HL-60 (cell line): ENCODE data around the gene RBMS3.

Experiments used
- DNase-seq, 2 experiments: peaks; one replicate each; pipeline ENCODE4 v3.0.0-alpha.2; 2010 to 2020; ENCODE audit warnings: low read depth in 1 of 2, low spot score in 1 of 2
- H3K27ac ChIP-seq: fragments of 250-450 bp; sonication (Bioruptor Pico); replicated peaks from 2 replicates; pipeline ENCODE4 v1.5.1; 2020; ENCODE audit warnings: mild to moderate bottlenecking, moderate library complexity
- H3K27me3 ChIP-seq: fragments of 250-450 bp; sonication (Bioruptor Pico); 2 replicates; pipeline ENCODE4 v1.5.1; 2021; ENCODE audit warnings: mild to moderate bottlenecking, moderate library complexity; ENCODE audit not compliant: insufficient read depth, poor library complexity, severe bottlenecking
- H3K4me3 ChIP-seq: replicated peaks from 2 replicates; pipeline ENCODE4 v1.5.1; 2011; ENCODE audit warnings: mild to moderate bottlenecking, control low read depth, low read length; ENCODE audit not compliant: insufficient read depth
- GABPA ChIP-seq: IDR thresholded peaks from 2 replicates; pipeline ENCODE4 v1.6.1; 2012; ENCODE audit warnings: low read depth
- POLR2AphosphoS5 ChIP-seq: IDR thresholded peaks from 2 replicates; pipeline ENCODE4 v1.6.1; 2012; ENCODE audit warnings: low read depth
- SPI1 ChIP-seq: IDR thresholded peaks from 2 replicates; pipeline ENCODE4 v1.6.1; 2012; ENCODE audit warnings: low read depth, mild to moderate bottlenecking, borderline replicate concordance
- TF ChIP-seq, protein P1 (sequence below): IDR thresholded peaks from one replicate; pipeline ENCODE4 v1.5.1; 2011; ENCODE audit warnings: low read length, control low read depth, inconsistent platforms; ENCODE audit not compliant: insufficient read depth
- TF ChIP-seq, protein P2 (sequence below): IDR thresholded peaks from 2 replicates; pipeline ENCODE4 v1.6.1; 2012; ENCODE audit warnings: low read depth; ENCODE audit not compliant: insufficient replicate concordance

The RBMS3 gene

GRCh38 chr3:29870136-29870535 lies 589.3 kb downstream of the RBMS3 start:
- no peak overlapping the region for H3K4me3 ChIP-seq
- no peak for DNase-seq
- H3K27ac ChIP-seq = no peak overlapping the region
- H3K27me3 ChIP-seq = no peaks in the 10 kb centered on the region
- no peak for TF ChIP-seq GABPA
- TF ChIP-seq POLR2AphosphoS5 = no peak
- no peak for TF ChIP-seq SPI1
- TF ChIP-seq, protein P1, sequence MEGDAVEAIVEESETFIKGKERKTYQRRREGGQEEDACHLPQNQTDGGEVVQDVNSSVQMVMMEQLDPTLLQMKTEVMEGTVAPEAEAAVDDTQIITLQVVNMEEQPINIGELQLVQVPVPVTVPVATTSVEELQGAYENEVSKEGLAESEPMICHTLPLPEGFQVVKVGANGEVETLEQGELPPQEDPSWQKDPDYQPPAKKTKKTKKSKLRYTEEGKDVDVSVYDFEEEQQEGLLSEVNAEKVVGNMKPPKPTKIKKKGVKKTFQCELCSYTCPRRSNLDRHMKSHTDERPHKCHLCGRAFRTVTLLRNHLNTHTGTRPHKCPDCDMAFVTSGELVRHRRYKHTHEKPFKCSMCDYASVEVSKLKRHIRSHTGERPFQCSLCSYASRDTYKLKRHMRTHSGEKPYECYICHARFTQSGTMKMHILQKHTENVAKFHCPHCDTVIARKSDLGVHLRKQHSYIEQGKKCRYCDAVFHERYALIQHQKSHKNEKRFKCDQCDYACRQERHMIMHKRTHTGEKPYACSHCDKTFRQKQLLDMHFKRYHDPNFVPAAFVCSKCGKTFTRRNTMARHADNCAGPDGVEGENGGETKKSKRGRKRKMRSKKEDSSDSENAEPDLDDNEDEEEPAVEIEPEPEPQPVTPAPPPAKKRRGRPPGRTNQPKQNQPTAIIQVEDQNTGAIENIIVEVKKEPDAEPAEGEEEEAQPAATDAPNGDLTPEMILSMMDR = no peak
- TF ChIP-seq, protein P2, sequence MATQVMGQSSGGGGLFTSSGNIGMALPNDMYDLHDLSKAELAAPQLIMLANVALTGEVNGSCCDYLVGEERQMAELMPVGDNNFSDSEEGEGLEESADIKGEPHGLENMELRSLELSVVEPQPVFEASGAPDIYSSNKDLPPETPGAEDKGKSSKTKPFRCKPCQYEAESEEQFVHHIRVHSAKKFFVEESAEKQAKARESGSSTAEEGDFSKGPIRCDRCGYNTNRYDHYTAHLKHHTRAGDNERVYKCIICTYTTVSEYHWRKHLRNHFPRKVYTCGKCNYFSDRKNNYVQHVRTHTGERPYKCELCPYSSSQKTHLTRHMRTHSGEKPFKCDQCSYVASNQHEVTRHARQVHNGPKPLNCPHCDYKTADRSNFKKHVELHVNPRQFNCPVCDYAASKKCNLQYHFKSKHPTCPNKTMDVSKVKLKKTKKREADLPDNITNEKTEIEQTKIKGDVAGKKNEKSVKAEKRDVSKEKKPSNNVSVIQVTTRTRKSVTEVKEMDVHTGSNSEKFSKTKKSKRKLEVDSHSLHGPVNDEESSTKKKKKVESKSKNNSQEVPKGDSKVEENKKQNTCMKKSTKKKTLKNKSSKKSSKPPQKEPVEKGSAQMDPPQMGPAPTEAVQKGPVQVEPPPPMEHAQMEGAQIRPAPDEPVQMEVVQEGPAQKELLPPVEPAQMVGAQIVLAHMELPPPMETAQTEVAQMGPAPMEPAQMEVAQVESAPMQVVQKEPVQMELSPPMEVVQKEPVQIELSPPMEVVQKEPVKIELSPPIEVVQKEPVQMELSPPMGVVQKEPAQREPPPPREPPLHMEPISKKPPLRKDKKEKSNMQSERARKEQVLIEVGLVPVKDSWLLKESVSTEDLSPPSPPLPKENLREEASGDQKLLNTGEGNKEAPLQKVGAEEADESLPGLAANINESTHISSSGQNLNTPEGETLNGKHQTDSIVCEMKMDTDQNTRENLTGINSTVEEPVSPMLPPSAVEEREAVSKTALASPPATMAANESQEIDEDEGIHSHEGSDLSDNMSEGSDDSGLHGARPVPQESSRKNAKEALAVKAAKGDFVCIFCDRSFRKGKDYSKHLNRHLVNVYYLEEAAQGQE = no peak

- DNase-seq = no peak
- no peak for TF ChIP-seq SPI1
- TF ChIP-seq, protein P1 = no peak
- TF ChIP-seq GABPA = no peak
- no peak for TF ChIP-seq POLR2AphosphoS5
- TF ChIP-seq, protein P2 = no peak
- Histone ChIP-seq H3K4me3 (no peak overlapping the region), H3K27me3 (no peaks in the 10 kb centered on the region), H3K27ac (no peak overlapping the region)
Observed at GRCh38 chr3:29871087-29871486, 590.2 kb downstream of the RBMS3 start.

- Histone ChIP-seq H3K4me3 (no peak overlapping the region), H3K27me3 (no peaks in the 10 kb centered on the region), H3K27ac (no peak overlapping the region)
- no peak for DNase-seq
- TF ChIP-seq SPI1 (no peak), GABPA (no peak), POLR2AphosphoS5 (no peak)
- TF ChIP-seq, protein P1 = no peak
- TF ChIP-seq, protein P2 = no peak
Observed at GRCh38 chr3:29880809-29881208, 599.9 kb downstream of the RBMS3 start.
